Natural killer cell (primary cell): Measurements from ENCODE around the gene CARD11. TPM values are rescaled to one million over a fixed set of nuclear protein-coding genes. Genes with fewer than 3 reads are reported as not detected.

ENCODE experiments used
- ATAC-seq, 3 donors: fragments of 150-1000 bp in 2 of 3; fragments of 200-7000 bp in 1 of 3; cut with Tn5 transposase; 1 replicate in 1 of 3; 2 replicates in 2 of 3; pipeline ENCODE4 v1.10.0; 2021; ENCODE audit warnings: mild to moderate bottlenecking in 2 of 3, moderate library complexity in 2 of 3
- DNase-seq, 2 donors: peaks; one replicate each; pipeline versions ENCODE4 v3.0.0 to v3.0.0-alpha.2; 2013 to 2021; ENCODE audit warnings: mixed read lengths in 1 of 2
- H3K27ac ChIP-seq: one replicate; pipeline ENCODE4 v1.5.1; 2013; ENCODE audit warnings: mild to moderate bottlenecking, low read length
- H3K27me3 ChIP-seq: one replicate; pipeline ENCODE4 v1.6.1; 2013; ENCODE audit warnings: low read length; ENCODE audit not compliant: control insufficient read depth, insufficient read depth
- H3K36me3 ChIP-seq: one replicate; pipeline ENCODE4 v1.6.1; 2013; ENCODE audit warnings: low read length; ENCODE audit not compliant: control insufficient read depth, insufficient read depth
- H3K4me1 ChIP-seq: one replicate; pipeline ENCODE4 v1.6.1; 2013; ENCODE audit warnings: low read length; ENCODE audit not compliant: control insufficient read depth, insufficient read depth
- H3K4me3 ChIP-seq: one replicate; pipeline ENCODE4 v1.5.1; 2013; ENCODE audit warnings: low read length
- H3K9me3 ChIP-seq: one replicate; pipeline ENCODE4 v1.6.1; 2013; ENCODE audit warnings: low read length; ENCODE audit not compliant: control insufficient read depth, insufficient read depth
- H3K27ac Mint-ChIP-seq, 2 donors: one replicate each; pipeline ENCODE4 v1.8.0; 2022; ENCODE audit warnings: mild to moderate bottlenecking in 2 of 2, mixed read lengths in 2 of 2, moderate library complexity in 1 of 2
- H3K27me3 Mint-ChIP-seq, 2 donors: one replicate each; pipeline ENCODE4 v1.8.0; 2022; ENCODE audit warnings: low read depth in 2 of 2, mixed read lengths in 2 of 2
- H3K36me3 Mint-ChIP-seq: one replicate; pipeline ENCODE4 v1.8.0; 2022; ENCODE audit warnings: mixed read lengths
- H3K4me1 Mint-ChIP-seq, 2 donors: one replicate each; pipeline ENCODE4 v1.8.0; 2022; ENCODE audit warnings: mixed read lengths in 2 of 2
- H3K4me3 Mint-ChIP-seq: one replicate; pipeline ENCODE4 v1.8.0; 2022; ENCODE audit warnings: mild to moderate bottlenecking, moderate library complexity, mixed read lengths
- H3K9me3 Mint-ChIP-seq, 2 donors: one replicate each; pipeline ENCODE4 v1.8.0; 2022; ENCODE audit warnings: mixed read lengths in 2 of 2
- CTCF ChIP-seq: fragments of 200-600 bp; IDR thresholded peaks from one replicate; pipeline ENCODE4 v1.8.0; 2022; ENCODE audit warnings: antibody characterized with exemption
- WGBS: methylation state at CpG from one replicate; pipeline ENCODE4 v1.1.7; 2013; ENCODE audit warnings: missing lambda C conversion rate; ENCODE audit not compliant: insufficient coverage; 5-methylcytosine and 5-hydroxymethylcytosine counted together
- intact Hi-C: fragments of 100-400 bp; cut with micrococcal nuclease; formaldehyde crosslinking; loops from one replicate; pipeline ENCODE4 v1.14.2; 2022
- total RNA-seq, 4 donors: library from RNA; stranded (reverse); fragments of 120-200 nt in 1 of 4; gene quantifications; one replicate each; pipeline versions ENCODE4 v1.2.3 to v1.2.4, GENCODE V29; 2013 to 2022

The CARD11 gene
- total RNA-seq, 3 donors from 2014 or later (not counting 1 experiment from before 2014, with no cell fraction given) = 196 to 233 (median 199) TPM

GRCh38 chr7:2927592-2927991 is 116.1 kb downstream of the CARD11 start:
- no peaks in the 10 kb centered on the region for H3K9me3 Mint-ChIP-seq
- intact Hi-C loops = no loop called here
- no peak overlapping the region for H3K27ac Mint-ChIP-seq
- ATAC-seq (no peak), DNase-seq (no peak)
- no peaks in the 10 kb centered on the region for H3K27me3 ChIP-seq
- no peak overlapping the region for H3K4me3 Mint-ChIP-seq
- peaks cover 82% of the 10 kb centered on the region for H3K36me3 ChIP-seq
- no peaks in the 10 kb centered on the region for H3K9me3 ChIP-seq
- WGBS = 95% methylated on average over 7 of the region's 7 CpGs
- H3K4me1 Mint-ChIP-seq = peaks cover 0 to 5% of the 10 kb centered on the region in 2 donors
- no peaks in the 10 kb centered on the region for H3K27me3 Mint-ChIP-seq
- TF ChIP-seq CTCF = no peak
- no peak overlapping the region for H3K27ac ChIP-seq
- H3K4me3 ChIP-seq = no peak overlapping the region
- no peaks in the 10 kb centered on the region for H3K36me3 Mint-ChIP-seq
- H3K4me1 ChIP-seq = no peaks in the 10 kb centered on the region

- no peak for ATAC-seq
- no peaks in the 10 kb centered on the region for H3K36me3 Mint-ChIP-seq
- Histone ChIP-seq H3K27me3 (no peaks in the 10 kb centered on the region), H3K36me3 (peaks cover 82% of the 10 kb centered on the region), H3K4me1 (no peaks in the 10 kb centered on the region), H3K9me3 (no peaks in the 10 kb centered on the region), H3K4me3 (no peak overlapping the region), H3K27ac (no peak overlapping the region)
- no peaks in the 10 kb centered on the region for H3K9me3 Mint-ChIP-seq
- TF ChIP-seq CTCF = no peak
- no peak for DNase-seq
- intact Hi-C loops = no loop called here
- H3K4me1 Mint-ChIP-seq = peaks cover 0 to 5% of the 10 kb centered on the region in 2 donors
- peak overlapping the region; percentile 17 to 63 for H3K27ac Mint-ChIP-seq
- WGBS = 92% methylated on average over 8 of the region's 8 CpGs
- H3K27me3 Mint-ChIP-seq = no peaks in the 10 kb centered on the region
- no peak overlapping the region for H3K4me3 Mint-ChIP-seq
Measured at GRCh38 chr7:2926896-2927405, 116.7 kb downstream of the CARD11 start.

GRCh38 chr7:2926120-2926895 is 117.4 kb downstream of the CARD11 start:
- H3K9me3 ChIP-seq = no peaks in the 10 kb centered on the region
- intact Hi-C loops = no loop called here
- no peaks in the 10 kb centered on the region for H3K27me3 ChIP-seq
- peak overlapping the region; percentile 17 to 63 for H3K27ac Mint-ChIP-seq
- no peaks in the 10 kb centered on the region for H3K36me3 Mint-ChIP-seq
- 90% methylated on average over 18 of the region's 18 CpGs for WGBS
- no peaks in the 10 kb centered on the region for H3K9me3 Mint-ChIP-seq
- H3K36me3 ChIP-seq = peaks cover 85% of the 10 kb centered on the region
- ATAC-seq (no peak), DNase-seq (no peak)
- TF ChIP-seq CTCF = no peak
- H3K27ac ChIP-seq = no peak overlapping the region
- H3K27me3 Mint-ChIP-seq = no peaks in the 10 kb centered on the region
- no peaks in the 10 kb centered on the region for H3K4me1 ChIP-seq
- peaks cover 0 to 4% of the 10 kb centered on the region in 2 donors for H3K4me1 Mint-ChIP-seq
- no peak overlapping the region for H3K4me3 ChIP-seq
- H3K4me3 Mint-ChIP-seq = no peak overlapping the region
